GM04503 (cell line): ENCODE measurements around the gene ANKRD44.

Experiments used
- DNase-seq: peaks from one replicate; pipeline ENCODE4 v3.0.0-alpha.2; 2012; ENCODE audit warnings: low read depth

The ANKRD44 gene

DNA sequence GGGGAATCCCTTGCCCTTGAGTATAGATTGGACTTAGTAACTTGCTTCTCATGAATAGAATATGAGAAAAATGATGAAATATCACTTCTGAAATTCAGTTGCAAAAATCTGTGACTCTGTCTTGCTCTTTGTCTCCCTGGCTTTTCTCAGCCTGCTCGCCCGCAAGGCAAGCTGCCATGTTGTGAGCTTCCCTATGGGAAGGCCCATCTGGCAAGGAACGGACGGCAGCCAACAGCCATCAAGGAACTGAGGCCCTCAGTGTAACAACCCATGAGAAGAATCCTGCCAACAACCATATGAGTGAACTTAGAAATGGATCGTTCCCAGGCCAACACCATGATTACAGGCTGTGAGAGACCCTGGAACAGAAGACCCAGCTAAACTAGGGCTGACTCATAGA lies 325.7 kb downstream of the ANKRD44 start:
- DNase-seq: no peak

GRCh38 chr2:196983934-196984333 lies 326.6 kb downstream of the ANKRD44 start:
- peak; percentile 27 for DNase-seq

DNA sequence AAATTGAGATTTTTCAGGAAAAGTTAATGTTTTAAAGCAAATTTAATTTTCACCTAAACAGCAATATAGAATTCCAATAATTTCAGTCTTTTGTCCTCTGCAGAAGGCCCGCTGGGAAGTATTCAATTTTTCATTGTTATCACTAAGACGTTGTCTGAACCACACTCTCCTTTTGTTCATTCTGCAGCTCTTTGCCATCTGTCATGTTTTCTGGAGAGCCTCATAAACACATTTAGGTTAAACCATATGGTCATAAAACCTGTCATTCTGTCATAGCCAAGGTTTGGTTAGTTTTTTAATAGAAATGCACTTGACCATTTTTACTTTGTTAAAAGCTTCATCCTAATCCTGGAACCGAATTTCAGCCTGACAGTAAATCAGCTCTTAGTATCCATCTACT lies 330.1 kb downstream of the ANKRD44 start:
- no peak for DNase-seq

DNA sequence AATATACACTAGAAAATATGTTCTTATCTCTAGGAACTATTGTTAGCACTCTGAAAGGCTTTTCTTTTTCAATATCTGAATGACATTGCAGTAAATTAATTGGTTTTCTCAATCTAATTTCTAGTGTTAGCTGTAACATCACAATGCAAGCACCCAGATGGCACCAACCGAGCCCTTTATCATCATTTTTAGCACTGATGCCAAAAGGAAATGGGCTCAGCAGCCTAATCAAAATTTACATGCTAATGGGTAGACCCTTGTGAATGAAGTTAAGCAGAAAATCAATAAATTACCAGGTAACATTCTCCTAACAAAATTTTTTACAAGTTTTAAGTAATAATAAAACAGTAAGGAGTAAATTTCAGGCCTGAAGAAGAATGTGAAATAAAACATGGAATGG lies 330.6 kb downstream of the ANKRD44 start:
- DNase-seq: no peak

GRCh38 chr2:196977507-196977906 lies 333.1 kb downstream of the ANKRD44 start:
- no peak for DNase-seq

- no peak for DNase-seq
Measured at GRCh38 chr2:196974970-196975369, 335.6 kb downstream of the ANKRD44 start.

DNA sequence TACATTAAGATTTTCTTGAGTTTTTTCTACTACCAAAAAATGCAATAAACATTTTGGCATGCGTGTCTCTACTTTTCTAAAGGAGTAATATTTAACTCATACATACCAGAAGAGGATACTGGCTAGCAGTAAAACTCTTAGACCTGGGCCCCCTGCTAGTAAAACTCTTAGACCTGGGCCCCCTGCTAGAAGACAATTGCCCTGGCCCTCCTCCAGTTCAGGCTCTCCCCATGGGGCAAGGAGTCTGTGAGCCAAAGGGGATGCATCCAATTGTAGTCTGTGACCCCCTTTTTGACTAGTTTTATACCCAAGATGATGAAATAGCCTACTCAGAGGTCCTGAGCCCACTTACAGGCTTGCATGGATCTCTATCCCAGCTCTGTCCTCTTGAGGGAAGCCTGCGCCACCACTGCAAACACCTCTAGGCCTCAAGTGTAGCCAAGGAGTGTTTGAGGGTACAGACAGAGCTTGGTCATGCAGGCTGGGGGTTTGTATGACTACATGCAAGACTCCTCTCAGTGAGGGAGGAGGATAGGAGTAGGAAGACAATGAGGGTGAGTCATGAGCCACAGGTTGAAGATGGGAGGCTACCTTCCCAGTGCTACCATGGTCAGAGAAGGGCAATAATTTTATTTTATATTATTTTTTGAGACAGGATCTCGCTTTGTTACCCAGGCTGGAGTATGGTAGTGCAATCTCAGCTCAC lies 338.9 kb downstream of the ANKRD44 start:
- DNase-seq: no peak

GRCh38 chr2:196970099-196970498 lies 340.5 kb downstream of the ANKRD44 start:
- DNase-seq: no peak

GRCh38 chr2:196968516-196968915 lies 342.1 kb downstream of the ANKRD44 start:
- DNase-seq: no peak

DNA sequence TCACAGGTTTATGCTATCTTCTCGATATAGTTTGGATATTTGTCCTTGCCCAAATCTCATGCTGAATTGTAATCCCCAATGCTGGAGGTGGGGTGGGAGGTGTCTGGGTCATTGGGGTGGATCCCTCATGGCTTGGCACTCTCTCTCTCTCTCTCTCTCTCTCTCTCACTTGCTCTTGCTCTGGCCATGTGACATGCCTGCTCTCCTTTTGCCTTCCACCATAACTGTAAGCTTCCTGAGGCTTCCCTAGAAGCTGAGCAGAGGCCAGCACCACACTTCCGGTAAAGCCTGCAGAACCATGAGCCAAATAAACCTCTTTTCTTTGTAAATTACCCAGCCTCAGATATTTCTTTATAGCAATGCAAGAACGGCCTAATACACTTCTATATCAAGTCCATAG lies 342.8 kb downstream of the ANKRD44 start:
- DNase-seq: no peak

DNA sequence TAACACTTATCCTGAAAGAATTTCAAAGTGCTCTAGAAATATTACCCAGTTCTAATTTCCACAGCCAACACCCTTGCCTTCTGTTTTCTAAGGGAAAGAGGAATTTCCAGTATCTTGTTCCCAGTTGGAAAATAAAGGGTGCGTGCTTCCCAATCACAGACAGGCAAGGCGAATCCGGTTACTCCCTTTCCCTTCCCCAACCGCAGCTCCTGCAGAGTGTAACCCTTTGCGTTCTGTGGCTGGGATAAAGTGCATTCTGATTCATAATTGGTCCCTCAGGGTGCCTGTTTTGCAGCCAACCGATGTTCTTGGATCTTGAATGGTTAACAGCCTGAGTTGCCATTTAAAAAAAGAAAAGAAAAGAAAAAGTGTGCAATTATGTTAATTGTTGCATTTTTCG lies 343.5 kb downstream of the ANKRD44 start:
- DNase-seq: no peak

- DNase-seq: no peak
Measured at GRCh38 chr2:196966061-196966460, 344.5 kb downstream of the ANKRD44 start.

DNA sequence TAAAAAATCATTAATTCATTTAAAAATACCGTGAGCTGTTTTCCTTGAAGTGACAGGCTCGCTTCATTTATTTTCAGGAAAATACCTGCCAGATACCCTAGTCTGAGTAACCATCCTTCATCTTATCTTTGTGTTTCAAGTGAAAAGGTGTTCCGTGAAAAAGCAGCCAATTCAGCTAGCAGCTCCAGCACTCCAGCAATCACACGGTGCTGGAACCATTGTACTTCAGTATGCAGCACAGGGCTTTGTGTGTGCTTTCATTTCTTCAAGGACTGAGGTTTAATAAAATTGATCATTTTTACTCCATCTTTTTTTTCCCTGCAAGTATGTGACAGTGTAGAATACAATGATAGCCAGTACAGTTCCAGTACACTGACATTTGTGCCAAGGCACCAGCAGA lies 344.9 kb downstream of the ANKRD44 start:
- no peak for DNase-seq

DNA sequence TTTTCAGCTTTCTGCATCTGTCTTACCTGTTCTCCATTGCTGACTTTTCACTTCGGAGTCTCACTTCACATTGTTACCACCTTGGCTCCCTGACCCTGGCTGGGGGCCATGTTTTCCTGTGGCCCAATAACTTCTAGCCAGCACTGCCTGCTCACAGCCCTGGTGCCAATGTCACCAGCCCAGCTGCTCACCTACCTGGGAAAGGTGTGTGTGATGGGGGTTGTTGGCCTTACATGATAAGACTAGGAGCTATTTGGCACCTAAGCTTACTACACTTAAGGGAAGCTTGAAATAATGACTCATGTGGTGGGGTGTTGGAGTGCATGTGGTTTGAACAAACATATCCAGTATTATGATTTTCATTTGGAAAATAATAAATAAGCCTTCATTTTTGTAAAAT lies 346.6 kb downstream of the ANKRD44 start:
- no peak for DNase-seq

DNA sequence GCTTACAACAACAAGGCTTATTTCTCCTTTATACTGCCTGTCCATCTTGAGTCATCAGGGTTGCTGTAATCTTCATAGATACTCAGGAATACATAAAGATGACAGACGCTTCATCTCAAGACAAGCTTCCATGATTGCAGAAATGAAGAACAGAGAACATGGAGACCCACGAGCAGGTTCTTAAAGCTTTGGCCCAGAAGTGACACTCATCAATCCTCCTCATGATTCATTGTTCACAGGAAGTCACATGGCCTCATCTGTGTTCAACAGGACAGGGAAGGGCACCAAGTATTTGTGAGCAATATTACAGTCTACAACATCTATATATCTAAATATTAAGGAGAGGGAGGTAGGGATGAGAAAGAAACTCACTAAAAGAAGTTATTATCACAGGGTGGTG lies 347.5 kb downstream of the ANKRD44 start:
- no peak for DNase-seq

GRCh38 chr2:196962325-196962724 lies 348.3 kb downstream of the ANKRD44 start:
- no peak for DNase-seq

GRCh38 chr2:196961889-196962288 lies 348.7 kb downstream of the ANKRD44 start:
- DNase-seq: no peak

DNA sequence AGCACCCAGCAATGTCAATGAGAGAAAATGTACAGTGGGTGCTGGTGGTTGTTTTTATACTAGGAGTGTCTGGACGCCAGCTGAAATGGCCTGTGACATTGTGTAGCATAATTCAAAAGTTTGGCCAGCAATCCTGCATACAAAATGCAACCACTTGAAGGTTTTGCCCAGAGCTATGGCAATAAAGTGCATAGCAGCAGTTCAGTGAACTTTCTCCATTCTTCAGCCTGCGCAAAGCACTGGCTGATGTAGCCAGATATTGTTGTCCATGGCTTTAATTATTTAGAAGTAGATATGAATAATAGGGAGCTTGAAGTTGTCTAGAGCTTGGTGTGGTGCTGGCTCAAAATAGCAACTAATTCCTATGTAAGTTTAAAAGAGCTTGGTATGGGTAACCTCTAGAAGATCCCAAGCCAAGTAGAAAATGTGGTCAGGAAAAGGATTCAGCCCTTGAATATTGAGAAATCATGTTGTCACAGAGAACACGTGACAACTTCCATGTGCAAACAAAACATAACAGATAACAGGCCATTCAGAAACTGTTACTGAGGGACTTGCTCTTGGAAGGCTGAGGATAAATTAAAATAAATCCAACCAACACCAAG lies 350.7 kb downstream of the ANKRD44 start:
- DNase-seq: no peak

- DNase-seq: no peak
Measured at GRCh38 chr2:196959281-196959680, 351.3 kb downstream of the ANKRD44 start.

DNA sequence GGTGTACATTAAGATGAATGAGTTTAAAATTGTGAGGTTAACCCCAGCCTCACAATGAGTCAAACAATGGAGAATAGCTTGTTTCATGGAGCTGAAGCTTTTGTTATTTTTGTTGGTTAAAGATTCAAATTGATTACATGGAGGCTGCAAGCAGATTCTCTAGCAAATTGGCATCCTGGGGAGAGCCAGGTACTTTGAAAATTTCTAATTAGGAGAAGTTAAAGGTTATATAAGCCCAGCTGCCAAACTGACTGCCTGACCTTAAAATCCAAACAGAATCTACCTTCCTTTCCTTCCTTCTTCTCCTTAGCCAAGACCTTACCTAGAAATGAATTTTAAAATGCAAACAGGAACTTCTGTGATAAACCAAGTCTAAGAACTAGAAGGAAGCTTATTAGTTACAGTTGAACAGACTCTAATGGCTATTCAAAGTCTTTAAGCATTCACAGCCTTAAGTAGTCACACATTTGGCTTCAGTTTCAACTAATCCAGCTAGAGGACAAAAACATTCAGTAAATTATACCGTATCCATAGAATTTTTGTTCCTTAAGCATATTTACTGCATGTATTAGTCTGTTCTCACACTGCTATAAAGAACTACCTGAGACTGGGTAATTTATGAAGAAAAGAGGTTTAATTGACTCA lies 352.6 kb downstream of the ANKRD44 start:
- DNase-seq: no peak

- no peak for DNase-seq
Measured at GRCh38 chr2:196957442-196957841, 353.1 kb downstream of the ANKRD44 start.

DNA sequence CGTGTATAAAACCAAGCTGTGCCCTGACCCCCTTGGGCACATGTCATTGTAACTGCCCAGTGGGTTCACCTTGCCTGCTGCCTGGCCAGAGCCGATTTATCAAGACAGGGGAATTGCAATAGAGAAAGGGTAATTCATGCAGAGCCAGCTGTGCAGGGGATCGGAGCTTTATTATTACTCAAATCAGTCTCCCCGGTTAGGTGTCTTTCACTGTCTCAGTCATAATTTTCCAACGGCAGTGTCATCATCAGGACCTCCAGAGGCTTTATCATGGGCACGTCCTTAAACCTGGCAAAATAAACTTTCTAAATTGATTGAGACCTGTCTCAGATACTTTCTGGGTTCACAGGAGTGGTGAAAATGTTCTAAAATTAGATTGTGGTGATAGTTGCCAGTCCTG lies 354.5 kb downstream of the ANKRD44 start:
- DNase-seq: no peak

DNA sequence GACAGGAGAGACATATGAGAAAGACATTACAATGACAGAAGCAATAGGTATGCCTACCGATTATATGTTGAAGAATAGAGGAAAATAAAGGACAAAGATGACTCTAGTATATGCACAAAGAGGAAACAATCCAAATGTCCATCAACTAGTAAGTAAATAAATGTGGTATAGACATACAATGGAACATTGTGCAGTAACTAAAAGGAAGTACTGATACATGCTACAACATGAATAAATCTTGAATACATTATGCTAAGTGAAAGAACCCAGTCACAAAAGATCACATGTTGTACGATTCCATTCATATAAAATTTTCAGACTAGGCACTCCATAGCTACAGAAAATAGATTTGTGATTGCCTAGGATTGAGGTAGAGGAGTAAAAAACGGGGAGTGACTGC lies 355.5 kb downstream of the ANKRD44 start:
- no peak for DNase-seq

GRCh38 chr2:196954001-196954400 lies 356.6 kb downstream of the ANKRD44 start:
- DNase-seq: no peak
